Amniotic stem cell (primary cell): Measurements from ENCODE around the gene NME5.
"Not testable (repeated sequence)": the region's sequence is repeated elsewhere in the genome, so short reads cannot be mapped to it uniquely, and the experiment has no call there.

ENCODE experiments used
- DNase-seq: peaks from one replicate; lab custom pipeline; 2025; lab: John Stamatoyannopoulos, UW

The NME5 gene

DNA sequence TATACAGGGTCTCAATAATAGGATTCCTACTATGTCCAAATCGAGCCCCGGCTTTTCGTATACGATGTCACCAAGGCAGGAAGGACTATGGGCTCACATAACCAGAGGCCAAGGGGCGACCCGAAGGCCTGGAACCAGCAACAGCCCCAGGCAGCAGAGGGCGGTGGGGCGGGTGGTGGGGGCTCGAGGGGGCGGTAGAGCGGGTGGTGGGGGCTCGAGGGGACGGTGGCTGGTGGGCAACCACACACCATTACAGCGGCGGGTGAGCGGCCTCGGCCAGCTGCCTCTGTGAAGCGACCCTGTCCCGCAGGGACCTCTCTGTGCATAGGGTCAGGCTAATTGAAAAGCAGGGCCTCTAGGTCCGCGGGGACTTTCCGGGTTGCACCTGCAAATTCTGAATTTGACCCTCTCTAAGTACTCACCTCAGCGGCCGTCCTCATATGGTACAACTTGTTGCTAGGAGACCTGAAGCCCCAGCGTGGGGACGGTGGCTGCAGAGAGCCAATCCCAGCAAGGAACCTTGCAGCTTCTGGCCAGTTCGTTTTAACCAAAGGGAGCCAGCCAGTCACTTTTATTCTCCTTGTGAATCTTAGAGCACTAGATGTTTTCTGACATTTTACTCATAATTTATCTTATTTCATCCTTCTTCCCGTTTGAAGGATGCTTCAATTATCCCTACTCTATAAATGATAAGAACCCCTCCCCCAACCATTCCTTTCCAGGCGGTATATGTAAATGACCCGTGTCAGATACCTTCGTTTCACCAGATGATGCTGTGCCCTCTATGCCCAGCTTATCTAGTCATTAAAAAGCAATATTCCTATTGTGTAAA is at the start of gene NME5:
Gene NME5 (minus strand): TSS at position 480 of the 832 bp plus-strand sequence. CDS start 648 bp downstream, outside the sequence.
- no peak for DNase-seq

- DNase-seq: no peak
These were observed 49.4 kb upstream of the NME5 start for GRCh38 chr5:138188626-138189025.

DNA sequence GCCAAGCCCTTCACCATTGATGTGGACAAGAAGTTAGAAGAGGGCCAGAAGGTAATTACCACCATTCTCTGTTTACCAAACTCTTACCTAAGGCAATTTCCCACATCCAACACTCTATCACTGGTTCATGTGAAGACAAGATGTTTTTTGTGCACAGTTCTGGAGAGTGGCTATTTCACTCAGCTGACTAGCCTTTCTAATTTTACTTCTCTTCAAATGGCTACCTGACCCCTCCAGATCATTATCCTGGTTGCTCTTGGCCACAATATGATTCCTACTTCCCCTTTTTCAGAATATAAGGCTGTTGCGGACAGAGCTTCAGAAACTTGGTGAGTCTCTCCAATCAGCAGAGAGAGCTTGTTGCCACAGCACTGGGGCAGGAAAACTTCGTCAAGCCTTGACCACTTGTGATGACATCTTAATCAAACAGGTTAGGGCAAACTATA is 46.8 kb upstream of the NME5 start:
- DNase-seq: no peak

GRCh38 chr5:138182808-138183207 is 43.6 kb upstream of the NME5 start:
- no peak for DNase-seq

- DNase-seq: no peak
These were observed 41.6 kb upstream of the NME5 start for GRCh38 chr5:138180841-138181240.

- DNase-seq: peak; percentile 20
These were observed 41.1 kb upstream of the NME5 start for GRCh38 chr5:138180183-138180782.

GRCh38 chr5:138179277-138179857 is 40.1 kb upstream of the NME5 start:
- DNase-seq: no peak

- peak; percentile 91 for DNase-seq
These were observed 39.5 kb upstream of the NME5 start, which contains the start of the genes BRD8 and KIF20A for GRCh38 chr5:138178516-138179276. TSS of gene BRD8 (minus strand) at chr5:138178630. CDS start at chr5:138178614, 16 bp downstream. TSS of gene KIF20A (plus strand) at chr5:138179112. CDS start at chr5:138179681, 569 bp downstream.

GRCh38 chr5:138177941-138178515 is 38.8 kb upstream of the NME5 start:
- peak; percentile 5 for DNase-seq

DNA sequence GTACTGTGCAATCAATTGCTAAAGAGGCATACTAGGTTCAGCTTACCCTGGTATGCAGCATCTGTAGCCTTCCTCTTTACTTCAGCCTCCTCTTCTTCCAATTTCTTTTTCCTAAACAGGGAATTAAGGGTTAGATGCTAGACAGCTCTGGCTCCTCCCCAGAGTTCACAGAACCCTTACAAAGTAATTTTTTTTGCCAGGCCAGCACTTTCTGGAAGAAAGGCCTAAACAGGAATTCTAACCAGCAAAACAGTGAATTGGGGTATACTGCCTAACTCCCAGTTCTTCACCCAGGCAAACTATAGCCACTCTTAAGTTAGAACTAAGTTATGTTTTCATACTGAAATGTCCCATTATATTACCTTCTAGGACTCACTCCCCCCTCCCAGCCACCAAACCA is 31.1 kb upstream of the NME5 start:
- no peak for DNase-seq

DNA sequence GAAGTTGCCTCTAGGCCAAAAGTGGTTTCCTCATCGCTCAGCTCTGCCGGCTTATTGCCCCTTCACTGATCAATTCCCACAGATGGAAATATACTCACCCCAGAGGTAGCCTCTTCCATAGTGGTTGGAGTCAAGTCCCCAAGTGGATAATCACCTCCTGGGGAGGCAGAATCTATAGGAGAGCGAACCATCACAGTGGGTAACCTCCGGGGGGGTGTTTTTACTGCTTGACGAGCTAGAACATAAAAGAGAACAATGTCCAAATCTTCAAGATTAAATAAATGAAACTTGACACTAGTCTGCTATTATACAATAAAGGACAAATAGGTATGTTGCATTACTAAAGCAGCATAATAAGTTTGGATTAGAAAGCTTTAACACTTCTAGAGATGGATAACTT is 29.9 kb upstream of the NME5 start:
- no peak for DNase-seq

DNA sequence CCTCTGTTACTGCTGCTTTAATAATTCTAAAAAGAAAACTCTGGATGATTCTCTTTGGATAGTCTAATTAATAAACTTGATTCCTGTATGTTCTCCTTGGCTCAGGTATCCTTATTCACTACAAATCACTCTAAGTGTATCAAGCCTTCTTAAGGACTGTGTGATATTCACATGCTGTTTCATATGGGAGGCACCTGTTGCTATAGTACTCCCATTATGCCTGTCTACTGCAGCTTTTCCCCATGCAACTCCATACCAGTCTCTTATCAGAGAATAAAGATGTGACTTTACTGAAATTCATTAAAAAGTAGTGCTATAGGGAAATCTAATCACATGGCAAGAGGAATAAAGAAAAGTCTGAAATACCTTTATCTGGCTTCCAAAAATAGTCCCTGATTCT is 24.5 kb upstream of the NME5 start:
- no peak for DNase-seq

DNA sequence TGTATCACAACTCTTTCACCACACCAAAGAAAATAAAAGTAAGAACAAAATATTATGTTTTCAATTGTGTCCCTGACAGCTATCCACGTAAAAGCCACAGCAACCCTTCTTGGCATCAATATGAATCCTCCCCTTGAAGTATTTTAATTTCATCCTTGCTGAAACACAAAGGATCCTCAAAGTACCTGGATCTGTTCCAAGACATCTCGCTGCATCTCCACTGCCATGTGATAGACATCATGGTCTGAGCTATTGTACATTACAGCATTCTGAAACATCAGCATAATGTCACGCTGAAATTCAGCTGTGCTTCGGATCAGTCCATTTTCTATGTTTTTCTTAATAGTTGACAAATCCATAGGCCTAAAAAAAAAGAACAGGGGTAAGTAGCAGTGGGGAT is 21.5 kb upstream of the NME5 start:
- DNase-seq: no peak

GRCh38 chr5:138159666-138160065 is 20.4 kb upstream of the NME5 start:
- no peak for DNase-seq

DNA sequence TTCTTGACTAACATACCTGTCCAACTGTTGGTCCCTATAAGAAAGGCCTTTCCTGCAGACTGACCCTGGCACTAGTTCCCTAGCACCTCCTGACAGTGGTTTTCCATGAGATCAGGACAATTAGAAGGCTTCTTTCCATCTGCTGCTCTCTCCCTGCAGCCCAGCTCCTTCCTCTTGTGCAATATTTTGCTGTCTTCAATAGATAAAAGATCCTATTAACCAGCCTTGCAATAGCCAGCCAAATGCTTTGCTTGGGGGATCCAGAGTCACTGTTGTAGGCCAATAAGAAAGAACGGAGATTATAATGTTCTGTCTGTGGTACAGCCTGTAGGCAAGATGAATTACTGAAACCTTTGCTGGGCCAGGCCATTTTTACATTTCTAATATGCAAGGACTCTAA is 18.4 kb upstream of the NME5 start:
- DNase-seq: no peak

GRCh38 chr5:138155977-138156376 is 16.7 kb upstream of the NME5 start:
- not testable (repeated sequence) for DNase-seq

DNA sequence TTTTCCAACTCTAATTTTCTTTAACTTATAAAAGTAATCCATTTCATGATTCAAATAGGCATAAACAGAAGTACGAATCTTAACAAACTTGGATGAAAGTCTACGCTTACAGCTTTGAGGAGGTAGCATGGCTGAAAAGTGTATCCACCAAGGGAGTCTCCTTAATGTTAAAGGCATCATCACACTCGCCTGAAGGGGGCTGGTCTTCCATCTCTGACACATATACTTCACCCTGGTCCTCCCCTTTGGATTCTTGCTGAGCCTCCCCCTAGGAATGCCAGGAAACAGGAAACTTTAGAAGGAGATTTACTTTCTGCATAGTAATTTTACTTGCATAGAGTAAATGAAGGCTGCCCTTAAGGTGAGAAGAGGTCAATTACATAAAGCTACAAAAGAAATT is 10.3 kb upstream of the NME5 start:
- DNase-seq: no peak

- DNase-seq: no peak
These were observed 9.6 kb upstream of the NME5 start for GRCh38 chr5:138148811-138149210.

DNA sequence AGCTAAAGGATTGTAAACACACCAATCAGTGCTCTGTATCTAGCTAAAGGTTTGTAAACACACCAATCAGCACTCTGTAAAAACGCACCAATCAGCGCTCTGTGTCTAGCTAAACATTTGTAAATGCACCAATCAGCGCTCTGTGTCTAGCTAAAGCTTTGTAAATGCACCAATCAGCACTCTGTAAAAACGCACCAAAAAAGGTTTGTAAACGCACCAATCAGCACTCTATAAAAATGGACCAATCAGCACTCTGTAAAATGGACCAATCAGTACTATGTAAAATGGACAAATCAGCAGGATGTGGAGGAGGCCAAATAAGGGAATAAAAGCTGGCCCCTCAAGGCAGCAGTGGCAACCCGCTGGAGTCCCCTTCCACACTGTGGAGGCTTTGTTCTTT is 4.3 kb upstream of the NME5 start:
- not testable (repeated sequence) for DNase-seq

DNA sequence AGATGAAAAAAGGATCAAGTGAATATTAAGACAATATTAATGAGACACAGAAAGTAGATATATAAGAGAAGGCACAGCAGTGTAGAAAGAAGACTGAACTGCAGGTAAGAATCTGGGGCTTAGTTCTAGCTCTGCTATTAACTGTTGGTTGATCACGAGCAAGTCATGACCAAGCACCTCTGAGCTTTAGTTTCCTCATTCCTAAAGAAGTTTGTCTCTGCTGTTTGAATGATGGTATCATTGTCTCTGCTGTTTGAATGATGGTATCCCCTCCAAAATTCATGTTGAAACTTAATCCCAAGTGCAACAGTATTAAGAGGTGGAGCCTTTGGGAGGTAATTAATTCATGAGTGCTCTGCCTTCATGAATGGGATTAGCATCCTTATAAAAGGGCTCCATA is 2.5 kb upstream of the NME5 start:
- DNase-seq: no peak

- no peak for DNase-seq
These were observed 1.0 kb upstream of the NME5 start for GRCh38 chr5:138140268-138140667.

- no peak for DNase-seq
These were observed 508 bp upstream of the NME5 start for GRCh38 chr5:138139781-138140090.
